Tibial artery (tissue), 4 donors: ENCODE data around the gene BMP6.

Experiments used
- DNase-seq, 2 donors: peaks; one replicate each; pipeline ENCODE4 v3.0.0-alpha.2; 2019
- H3K27ac ChIP-seq, 2 donors: fragments of 200-600 bp; sonication (generic) in 1 of 2; 1 replicate in 1 of 2; 2 replicates in 1 of 2; pipeline ENCODE4 v1.5.1; 2018 to 2019; ENCODE audit warnings: mild to moderate bottlenecking in 1 of 2
- H3K27me3 ChIP-seq, 2 donors: fragments of 200-600 bp; sonication (generic) in 1 of 2; one replicate each; pipeline versions ENCODE4 v1.5.1 to v1.6.0; 2016 to 2019
- H3K36me3 ChIP-seq, 3 donors: fragments of 200-600 bp; sonication (generic) in 2 of 3; one replicate each; pipeline ENCODE4 v1.5.1; 2016 to 2019; ENCODE audit warnings: mild to moderate bottlenecking in 2 of 3
- H3K4me1 ChIP-seq, 4 donors: fragments of 200-600 bp; sonication (generic) in 2 of 4; 1 replicate in 3 of 4; 2 replicates in 1 of 4; pipeline ENCODE4 v1.5.1; 2016 to 2019
- H3K4me3 ChIP-seq, 2 donors: fragments of 200-600 bp; sonication (generic) in 1 of 2; 1 replicate in 1 of 2; 2 replicates in 1 of 2; pipeline ENCODE4 v1.5.1; 2018 to 2019; ENCODE audit warnings: mild to moderate bottlenecking in 2 of 2
- H3K9me3 ChIP-seq, 3 donors: fragments of 200-600 bp; sonication (generic) in 1 of 3; one replicate each; pipeline ENCODE4 v1.5.1; 2016 to 2019
- CTCF ChIP-seq, 2 experiments: fragments of 200-600 bp in 1 of 2; fragments of 450-650 bp in 1 of 2; IDR thresholded peaks; one replicate each; pipeline ENCODE4 v1.5.1; 2017 to 2019; ENCODE audit warnings: antibody characterized with exemption in 2 of 2, mild to moderate bottlenecking in 1 of 2, moderate library complexity in 1 of 2
- intact Hi-C: fragments of 100-400 bp; cut with DNase I; formaldehyde crosslinking; loops from one replicate; pipeline ENCODE4 v1.15.0; 2023; ENCODE audit warnings: low total_unique reads

BMP6 gene

GRCh38 chr6:7910654-7911344 lies 184.9 kb downstream of the BMP6 start, which contains the start of gene TXNDC5:
Gene TXNDC5, minus strand, starts transcription at chr6:7910788. Its CDS starts 12 bp downstream, at chr6:7910776.
- peak; percentile 69 to 89 for DNase-seq
- Histone ChIP-seq H3K9me3 (no peaks in the 10 kb centered on the region), H3K4me1 (peaks cover 0 to 23% (median 14%) of the 10 kb centered on the region in 4 donors), H3K36me3 (no peaks in the 10 kb centered on the region), H3K27me3 (no peaks in the 10 kb centered on the region), H3K27ac (peak within 1 kb of the TSS; percentile 77 to 78), H3K4me3 (peak within 1 kb of the TSS; percentile 68 to 86)
- no peak for TF ChIP-seq CTCF (IDR thresholded peaks at IDR 0.05)
- intact Hi-C loops = loop anchor here (10.0 kb wide), 1 partner anchor 154 kb away; the partner anchor contains the start of gene BLOC1S5

GRCh38 chr6:7911345-7911725 lies 185.4 kb downstream of the BMP6 start:
- H3K4me3 ChIP-seq = peak overlapping the region; percentile 68 to 86
- H3K27me3 ChIP-seq = no peaks in the 10 kb centered on the region
- no peaks in the 10 kb centered on the region for H3K36me3 ChIP-seq
- peaks cover 0 to 23% (median 14%) of the 10 kb centered on the region in 4 donors for H3K4me1 ChIP-seq
- H3K9me3 ChIP-seq = no peaks in the 10 kb centered on the region
- peak overlapping the region; percentile 77 to 78 for H3K27ac ChIP-seq
- intact Hi-C loops = loop anchor here (10.0 kb wide), 1 partner anchor 153 kb away; the partner anchor contains the start of gene BLOC1S5
- TF ChIP-seq CTCF (IDR thresholded peaks at IDR 0.05) = no peak
- no peak for DNase-seq

GRCh38 chr6:7912024-7912423 lies 186.1 kb downstream of the BMP6 start:
- Histone ChIP-seq H3K27me3 (no peaks in the 10 kb centered on the region), H3K27ac (no peak overlapping the region), H3K4me3 (no peak overlapping the region), H3K9me3 (no peaks in the 10 kb centered on the region), H3K4me1 (peaks cover 0 to 23% (median 14%) of the 10 kb centered on the region in 4 donors), H3K36me3 (no peaks in the 10 kb centered on the region)
- DNase-seq = peak in 1 of 2 donors; percentile 62
- intact Hi-C loops = loop anchor here (10.0 kb wide), 1 partner anchor 153 kb away; the partner anchor contains the start of gene BLOC1S5
- TF ChIP-seq CTCF (IDR thresholded peaks at IDR 0.05) = no peak

GRCh38 chr6:7912736-7913517 lies 187.0 kb downstream of the BMP6 start:
- no peak for DNase-seq
- Histone ChIP-seq H3K4me3 (no peak overlapping the region), H3K36me3 (no peaks in the 10 kb centered on the region), H3K9me3 (no peaks in the 10 kb centered on the region), H3K27me3 (no peaks in the 10 kb centered on the region), H3K27ac (no peak overlapping the region), H3K4me1 (peaks cover 0 to 23% (median 14%) of the 10 kb centered on the region in 4 donors)
- TF ChIP-seq CTCF (IDR thresholded peaks at IDR 0.05) = no peak
- intact Hi-C loops = loop anchor here (10.0 kb wide), 1 partner anchor 152 kb away; the partner anchor contains the start of gene BLOC1S5

GRCh38 chr6:7914311-7914710 lies 188.4 kb downstream of the BMP6 start:
- no peaks in the 10 kb centered on the region for H3K36me3 ChIP-seq
- no peak for DNase-seq
- intact Hi-C loops = loop anchor here (10.0 kb wide), 1 partner anchor 150 kb away; the partner anchor contains the start of gene BLOC1S5

More at GRCh38 chr6:7914311-7914710, 188.4 kb downstream of the BMP6 start:
- Histone ChIP-seq H3K27me3 (peaks cover 0 to 2% of the 10 kb centered on the region in 2 donors), H3K4me3 (no peak overlapping the region), H3K27ac (no peak overlapping the region), H3K9me3 (no peaks in the 10 kb centered on the region), H3K4me1 (peaks cover 0 to 13% (median 4%) of the 10 kb centered on the region in 4 donors)
- TF ChIP-seq CTCF (IDR thresholded peaks at IDR 0.05) = no peak
